HG03432 (cell line): Measurements from ENCODE around the gene TMPRSS2.
A peak's percentile ranks its signal among the peaks of the same experiment; 100 is the strongest.

Experiments
- ATAC-seq: cut with Tn5 transposase; IDR thresholded peaks from one replicate; pipeline ENCODE4 v1.9.1; 2021; ENCODE audit warnings: mild to moderate bottlenecking, moderate library complexity; ENCODE audit not compliant: unreplicated experiment

The TMPRSS2 gene

GRCh38 chr21:41482980-41483379, 25.0 kb downstream of the TMPRSS2 start:
- ATAC-seq: no peak

DNA sequence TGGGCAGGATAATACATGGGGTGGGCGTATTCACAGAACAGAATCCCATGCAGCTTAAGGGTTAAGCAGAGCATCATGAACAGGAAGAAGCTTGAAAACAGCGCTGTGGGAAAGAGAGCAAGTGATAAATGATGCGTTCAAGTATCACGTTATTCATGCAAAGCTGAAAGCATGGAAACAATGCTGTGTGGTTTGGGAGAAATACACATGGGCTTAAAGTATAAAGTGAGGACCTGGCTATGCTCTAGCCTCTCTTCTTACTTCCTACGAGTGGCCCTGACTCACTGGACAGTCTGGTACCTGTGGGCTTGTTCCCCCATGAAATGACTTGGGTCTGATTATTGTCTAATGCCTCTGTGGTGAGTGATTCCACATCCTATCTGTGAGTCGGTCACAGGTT, 25.7 kb downstream of the TMPRSS2 start:
- ATAC-seq: no peak

GRCh38 chr21:41481191-41481590, 26.8 kb downstream of the TMPRSS2 start:
- no peak for ATAC-seq

DNA sequence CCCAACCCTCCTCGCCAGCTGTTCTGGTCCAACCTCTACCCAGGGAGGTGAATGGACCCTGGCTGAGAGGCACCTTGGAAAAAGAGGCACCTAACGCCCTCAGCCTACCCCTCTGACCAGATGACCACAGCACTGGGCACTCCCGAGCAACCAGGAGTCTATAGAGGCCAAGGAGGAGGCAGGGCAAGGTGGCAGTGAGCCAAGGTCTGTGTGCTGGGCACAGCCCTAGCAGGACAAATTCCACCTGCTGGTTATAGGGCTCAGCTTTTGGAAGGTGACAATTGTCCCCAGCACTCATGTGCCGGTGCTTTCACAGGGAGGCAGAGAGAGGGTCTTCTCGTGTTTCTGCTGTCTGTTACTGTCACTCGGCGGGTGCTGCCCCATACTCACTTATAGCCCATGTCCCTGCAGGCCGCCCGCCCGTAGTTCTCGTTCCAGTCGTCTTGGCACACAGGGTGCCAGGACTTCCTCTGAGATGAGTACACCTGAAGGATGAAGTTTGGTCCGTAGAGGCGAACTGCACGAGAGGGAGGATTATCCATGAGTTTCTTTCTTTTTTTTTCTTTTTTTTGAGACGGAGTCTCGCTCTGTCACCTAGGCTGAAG, 27.8 kb downstream of the TMPRSS2 start:
- ATAC-seq: no peak

GRCh38 chr21:41479686-41480085, 28.3 kb downstream of the TMPRSS2 start:
- no peak for ATAC-seq

DNA sequence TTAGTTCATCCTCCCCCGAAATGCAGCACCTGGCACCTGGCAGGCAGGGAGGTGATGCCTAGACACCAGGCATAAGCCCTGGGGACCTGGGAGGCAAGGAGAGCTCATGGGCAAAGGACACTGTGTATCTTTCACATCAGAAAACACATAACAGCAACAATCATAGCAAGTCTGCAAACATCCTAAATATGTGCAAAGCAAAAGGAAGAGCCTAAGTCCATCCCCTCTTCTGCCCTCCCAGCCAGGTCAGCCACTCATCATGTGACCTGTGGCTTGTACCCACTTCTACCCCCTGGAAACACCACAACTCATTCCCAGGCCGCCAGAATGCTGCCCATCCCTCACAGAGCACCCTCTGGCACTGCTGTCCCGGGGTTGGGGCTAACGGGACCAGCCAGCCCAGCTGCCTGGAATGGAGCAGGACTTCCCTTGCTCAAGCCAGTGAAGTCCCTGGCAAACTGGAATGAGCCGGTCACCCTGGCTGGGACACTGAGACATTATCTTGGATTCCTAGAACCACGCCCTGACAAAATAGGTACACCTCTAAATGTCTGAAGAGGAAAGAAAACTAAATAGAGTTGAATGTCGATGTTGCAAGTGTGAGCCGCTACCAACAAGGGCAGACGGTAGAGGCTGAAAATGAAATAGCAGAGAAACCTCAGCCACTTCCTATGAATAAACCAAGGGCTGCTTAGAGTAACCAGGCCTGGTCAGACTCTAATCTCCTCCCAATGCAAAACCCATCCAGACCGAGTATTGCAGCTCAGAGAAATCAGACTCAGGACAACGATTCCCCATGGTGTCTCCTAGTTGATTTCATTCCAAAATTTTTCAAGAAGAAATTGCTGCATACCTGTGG, 29.4 kb downstream of the TMPRSS2 start:
- ATAC-seq: no peak

GRCh38 chr21:41477641-41478318, 30.2 kb downstream of the TMPRSS2 start:
- ATAC-seq: no peak

- ATAC-seq: no peak
These were observed 32.1 kb downstream of the TMPRSS2 start for GRCh38 chr21:41475714-41476420.

- no peak for ATAC-seq
These were observed 35.0 kb downstream of the TMPRSS2 start for GRCh38 chr21:41472753-41473548.

DNA sequence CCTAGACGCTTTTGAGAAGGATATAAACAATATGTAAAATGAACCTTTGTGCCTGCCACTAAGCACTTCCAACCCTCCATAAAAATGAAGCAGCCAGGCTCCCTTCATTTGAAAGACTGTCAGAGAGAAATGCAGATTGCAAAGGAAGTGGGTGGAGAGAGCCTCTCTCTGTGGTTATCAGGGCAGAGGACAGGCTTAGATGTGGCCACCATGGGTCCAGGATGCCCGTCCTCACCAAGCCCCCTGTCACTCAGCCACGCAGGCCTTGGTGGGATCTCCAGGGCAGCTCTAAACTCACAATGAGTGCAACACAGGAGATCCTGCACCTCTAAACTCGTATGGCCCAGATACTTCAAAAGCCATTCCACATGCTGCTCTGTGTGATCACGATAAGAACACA, 37.9 kb downstream of the TMPRSS2 start:
- no peak for ATAC-seq

GRCh38 chr21:41466024-41466820, 41.7 kb downstream of the TMPRSS2 start:
- ATAC-seq: no peak

DNA sequence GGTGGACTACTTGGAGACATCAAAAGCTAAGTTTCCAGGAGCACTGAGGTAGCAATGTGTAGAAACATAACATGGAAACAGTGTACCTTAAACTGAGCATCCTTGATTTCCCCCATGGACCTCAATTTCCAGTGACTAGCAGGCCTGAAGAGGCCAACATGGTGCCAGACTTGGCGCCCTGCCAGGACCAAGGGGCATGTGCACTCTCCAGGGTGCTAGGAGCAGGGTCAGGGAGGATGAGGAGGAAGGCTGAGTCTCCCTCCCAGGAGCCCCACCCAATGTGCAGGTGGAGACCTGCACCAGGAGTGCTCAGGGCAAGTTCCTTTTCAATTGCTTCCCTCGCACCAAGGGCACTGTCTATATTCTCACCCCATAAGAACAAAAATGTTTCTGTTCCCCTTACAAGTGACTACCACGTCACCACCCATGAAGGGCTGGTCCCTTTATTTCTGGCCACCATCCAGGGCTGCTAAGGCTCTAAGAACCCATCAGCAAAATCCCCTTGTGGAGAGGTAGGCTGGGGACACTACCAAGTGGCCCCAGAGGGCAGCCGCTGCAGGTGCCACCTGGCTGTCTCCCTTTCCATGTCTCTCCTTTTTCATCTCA, 42.7 kb downstream of the TMPRSS2 start:
- ATAC-seq: no peak

DNA sequence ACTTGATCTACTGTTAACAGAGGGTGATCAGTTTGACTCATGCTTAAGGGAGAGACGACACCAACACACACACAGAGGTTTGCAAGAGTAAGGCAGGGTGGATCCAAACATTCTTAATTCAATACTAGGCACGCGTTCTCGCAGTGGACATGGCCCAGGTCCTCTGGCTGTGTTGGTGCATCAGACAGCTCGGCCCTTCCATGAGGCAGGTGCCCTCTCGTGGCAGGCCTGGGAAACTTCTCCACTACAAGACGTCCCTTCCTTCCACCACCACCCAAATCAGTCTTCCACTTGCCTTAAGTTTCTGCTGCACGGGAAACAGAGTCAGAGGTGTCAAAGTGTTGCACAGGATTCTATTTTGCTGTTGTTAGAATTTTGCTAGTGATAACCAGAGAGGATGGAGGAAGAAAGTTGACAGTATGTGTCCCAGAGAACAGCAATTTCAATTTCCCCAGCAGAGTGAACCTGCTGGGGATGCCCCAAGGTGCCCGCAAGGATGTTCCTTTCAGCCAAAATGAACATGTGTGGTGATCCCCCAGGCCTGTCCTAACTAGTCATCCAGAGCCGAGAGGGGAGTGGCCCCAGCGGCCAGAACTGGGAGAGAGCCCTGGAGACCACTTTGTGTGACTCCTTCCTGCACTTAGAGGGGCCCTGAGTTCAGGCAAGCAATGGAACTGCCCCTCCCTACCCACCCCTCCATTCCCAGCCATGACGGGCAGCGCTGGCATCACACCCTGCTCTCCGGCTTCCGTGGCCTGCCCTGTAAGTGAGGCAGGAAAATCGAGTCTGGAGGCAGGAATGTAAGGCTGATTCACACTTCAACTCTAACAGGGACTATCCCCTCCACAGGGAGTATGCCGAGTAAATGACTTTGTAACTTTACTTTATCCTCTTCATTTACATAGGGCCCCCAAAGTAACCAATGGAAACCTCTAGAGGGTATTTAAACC, 47.1 kb downstream of the TMPRSS2 start:
- ATAC-seq: peak; percentile 67

GRCh38 chr21:41459884-41460534, 47.9 kb downstream of the TMPRSS2 start:
- ATAC-seq: no peak

GRCh38 chr21:41458559-41458958, 49.4 kb downstream of the TMPRSS2 start:
- no peak for ATAC-seq

- no peak for ATAC-seq
These were observed 49.8 kb downstream of the TMPRSS2 start for GRCh38 chr21:41458121-41458520.

GRCh38 chr21:41453761-41454160, 54.2 kb downstream of the TMPRSS2 start:
- ATAC-seq: no peak

DNA sequence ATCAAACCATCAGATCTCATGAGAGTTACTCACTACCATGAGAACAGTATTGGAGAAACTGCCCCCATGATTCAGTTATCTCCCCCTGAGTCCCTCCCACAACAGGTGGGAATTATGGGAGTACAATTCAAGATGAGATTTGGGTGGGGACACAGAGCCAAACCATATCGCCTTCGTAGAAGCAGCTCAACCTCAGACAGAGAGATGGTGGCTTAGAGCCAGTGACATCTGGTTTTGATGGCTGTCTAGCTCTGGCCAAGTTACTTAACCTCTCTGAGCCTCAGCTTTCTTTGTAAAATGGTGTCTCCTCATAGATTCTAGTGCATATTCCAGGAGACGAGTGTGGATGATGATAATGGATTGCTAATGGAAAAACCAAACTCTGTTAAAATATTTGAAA, 54.8 kb downstream of the TMPRSS2 start:
- no peak for ATAC-seq
